HG03439 (cell line): ENCODE measurements around the gene TRIB2.

Experiments
- ATAC-seq: cut with Tn5 transposase; IDR thresholded peaks from one replicate; pipeline ENCODE4 v1.9.1; 2021; ENCODE audit warnings: mild to moderate bottlenecking, moderate library complexity; ENCODE audit not compliant: unreplicated experiment

Gene TRIB2

GRCh38 chr2:12697617-12698016 is 19.1 kb upstream of the TRIB2 start:
- ATAC-seq, result no peak

DNA sequence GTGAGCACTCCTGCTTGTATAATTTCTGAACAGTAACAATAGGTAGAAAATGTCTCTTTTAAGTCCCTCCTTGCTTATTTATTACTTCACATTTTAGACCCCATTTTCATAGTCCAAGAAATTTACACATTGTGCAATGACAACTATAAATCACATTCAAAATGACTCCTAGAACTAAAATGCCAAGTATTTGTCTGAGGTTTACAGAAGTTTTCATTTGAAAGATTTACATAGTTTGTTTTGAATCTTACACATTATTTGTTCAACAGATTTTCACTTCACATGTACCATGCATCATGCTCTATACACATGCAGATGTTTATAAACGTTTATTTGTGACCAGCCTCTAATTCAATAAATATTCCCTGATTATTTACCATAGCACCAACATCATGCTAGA is 15.7 kb upstream of the TRIB2 start:
- no peak for ATAC-seq

- no peak for ATAC-seq
Observed at GRCh38 chr2:12701786-12702167, 15.0 kb upstream of the TRIB2 start.

DNA sequence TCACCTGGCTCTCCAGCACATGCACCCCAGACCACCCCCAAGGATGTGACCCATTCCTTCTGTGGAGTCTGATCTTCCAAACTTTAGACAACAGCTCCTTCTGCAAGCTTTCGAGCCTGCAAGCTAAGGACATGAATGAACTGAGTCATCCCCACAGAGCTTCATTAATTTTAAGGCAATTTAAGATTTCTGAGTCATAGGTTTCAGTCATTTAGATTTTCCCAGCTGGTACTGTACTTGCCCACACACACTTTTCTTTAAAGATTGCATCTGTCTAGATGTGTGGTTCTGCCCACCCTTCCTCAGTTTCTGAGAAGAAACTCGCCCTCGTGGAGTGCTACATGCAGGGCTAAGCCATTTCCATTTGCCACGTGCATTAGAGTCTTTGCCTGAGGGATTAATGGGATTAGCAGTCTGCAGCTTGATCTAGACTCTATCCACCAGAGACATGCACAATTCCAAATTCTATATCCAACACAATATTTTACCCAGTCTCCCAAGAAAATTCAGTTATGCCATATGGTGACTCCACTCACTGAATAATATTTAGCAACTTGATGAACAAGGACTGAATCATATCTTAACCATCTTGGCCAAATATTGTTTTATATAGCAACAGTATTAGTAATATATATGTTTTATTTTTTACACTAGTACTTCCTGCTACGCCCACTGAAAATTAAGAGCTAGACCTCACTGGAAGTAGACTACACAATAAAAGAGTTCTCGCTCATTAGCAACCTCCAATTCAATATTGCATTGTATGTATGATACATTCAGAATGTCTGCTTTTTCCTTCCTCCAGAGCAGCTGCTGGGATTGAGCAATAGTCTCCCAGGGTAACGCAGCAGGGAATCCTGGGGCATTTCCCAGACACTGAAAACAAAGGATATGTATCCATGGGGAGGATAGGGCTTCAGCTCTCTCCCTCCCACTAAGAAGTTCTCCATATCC is 14.3 kb upstream of the TRIB2 start:
- no peak for ATAC-seq

DNA sequence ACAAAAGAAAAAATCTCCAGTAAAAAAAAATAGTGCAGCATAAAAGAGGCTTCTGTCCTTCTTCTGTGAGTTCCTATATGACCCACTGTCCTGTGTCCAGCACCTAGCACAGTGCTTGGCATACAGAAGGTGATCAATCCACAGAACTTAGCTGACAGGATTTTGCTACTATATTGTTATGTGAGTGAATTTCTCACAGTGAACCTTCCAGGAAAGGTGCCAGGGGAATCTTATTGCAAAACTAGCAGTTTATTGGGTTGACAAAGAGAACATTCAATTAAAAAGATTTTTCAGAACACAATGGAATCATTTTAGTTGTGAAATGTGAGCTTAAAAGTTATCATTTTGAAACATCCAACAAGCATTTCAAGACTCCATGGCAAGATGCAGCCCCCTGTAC is 12.4 kb upstream of the TRIB2 start:
- no peak for ATAC-seq

DNA sequence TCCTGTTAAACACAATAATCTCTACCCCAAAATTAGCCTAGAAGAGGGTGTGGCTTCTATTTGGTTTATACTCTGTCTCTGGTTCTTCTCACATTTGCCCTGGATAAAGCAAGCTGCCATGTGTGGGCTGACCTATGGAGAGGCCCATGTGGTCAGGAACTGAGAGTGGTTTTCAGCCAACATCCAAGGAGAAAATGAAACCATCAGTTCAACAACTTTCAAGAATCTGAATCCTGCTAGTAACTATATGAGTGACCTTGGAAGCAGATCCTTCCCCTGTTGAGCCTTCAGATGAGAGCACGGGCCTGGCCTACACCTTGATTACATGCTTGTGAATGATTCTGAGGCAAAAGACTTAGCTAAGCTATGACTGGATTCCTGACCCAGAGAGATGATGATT is 11.5 kb upstream of the TRIB2 start:
- ATAC-seq, result no peak

GRCh38 chr2:12705742-12706141 is 11.0 kb upstream of the TRIB2 start:
- ATAC-seq, result no peak

GRCh38 chr2:12708508-12709206 is 8.1 kb upstream of the TRIB2 start:
- no peak for ATAC-seq

DNA sequence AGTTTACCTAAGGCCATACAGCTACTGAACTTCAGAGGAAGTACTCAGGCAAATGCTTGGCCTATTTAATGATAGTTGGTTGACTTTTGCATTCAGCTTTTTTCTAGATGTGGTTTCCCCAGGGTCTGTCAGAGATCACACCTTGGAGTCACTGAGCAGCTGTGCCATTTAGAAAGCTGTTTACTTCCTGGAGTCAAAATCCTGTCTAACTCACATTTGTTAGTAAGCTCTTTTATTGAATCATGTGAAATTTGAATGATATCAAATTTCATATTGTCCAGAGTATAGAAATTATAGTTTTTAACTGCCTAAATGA is 7.6 kb upstream of the TRIB2 start:
- ATAC-seq, result no peak

GRCh38 chr2:12710301-12710700 is 6.4 kb upstream of the TRIB2 start:
- ATAC-seq, result no peak

DNA sequence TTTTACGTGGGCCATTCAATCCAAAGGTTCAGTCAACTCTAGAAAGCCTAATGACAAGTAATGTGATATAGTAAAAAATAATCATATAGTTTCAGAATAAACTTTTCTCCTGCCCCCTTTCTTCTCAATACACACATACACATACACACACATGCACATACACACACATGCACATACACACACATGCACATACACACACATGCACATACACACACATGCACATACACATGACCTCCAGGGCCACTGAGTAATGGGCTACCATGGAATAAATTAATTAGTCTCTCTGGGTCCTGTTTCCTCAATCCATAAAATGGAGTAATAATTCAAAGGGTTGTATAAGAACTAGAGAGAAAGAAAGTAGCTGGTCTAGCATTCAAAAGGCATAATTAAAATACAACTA is 5.4 kb upstream of the TRIB2 start:
- ATAC-seq, result no peak

- ATAC-seq, result no peak
Observed at GRCh38 chr2:12712881-12713280, 3.9 kb upstream of the TRIB2 start.

DNA sequence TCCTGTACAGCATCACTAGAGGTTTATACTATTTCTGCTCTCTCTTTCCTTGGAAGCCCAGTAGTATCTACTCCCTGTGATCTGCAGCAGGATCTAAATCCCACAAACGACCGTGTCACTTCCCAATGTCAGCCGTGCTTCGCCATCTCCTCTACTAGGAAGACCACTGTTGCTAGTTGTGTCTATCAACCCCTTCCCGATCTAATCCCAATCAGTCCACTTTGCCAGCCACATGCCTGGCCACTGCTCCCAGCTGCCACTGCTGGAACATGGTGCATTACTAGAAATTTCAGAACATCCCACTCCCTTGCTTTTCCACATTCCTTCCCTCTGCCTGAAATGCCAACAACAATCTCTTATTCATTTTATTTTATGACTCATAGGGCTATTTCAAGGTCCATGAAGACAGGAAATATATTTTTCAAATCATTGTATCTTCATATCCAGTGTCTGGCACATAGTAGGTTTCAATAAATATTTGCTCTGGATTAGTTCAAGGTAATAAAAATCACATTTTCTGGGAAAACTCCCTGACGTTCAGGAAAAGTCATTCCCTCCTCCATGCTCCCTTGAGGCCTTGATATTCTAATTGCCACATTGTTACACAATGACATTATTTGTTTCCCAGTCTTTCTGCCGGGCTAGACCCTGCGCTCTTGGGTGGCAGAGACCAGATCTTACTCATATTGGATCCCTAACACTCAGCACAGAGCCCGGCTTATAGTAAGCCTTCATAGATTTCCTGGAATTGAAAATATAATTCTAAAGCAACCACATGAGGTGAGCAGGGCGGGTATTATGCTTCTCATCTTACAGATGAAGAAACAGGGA is 2.1 kb upstream of the TRIB2 start:
- no peak for ATAC-seq

GRCh38 chr2:12715258-12716031 is 1.3 kb upstream of the TRIB2 start:
- no peak for ATAC-seq

GRCh38 chr2:12716032-12716281 is 779 bp upstream of the TRIB2 start:
- ATAC-seq, result peak; percentile 51

GRCh38 chr2:12717191-12718014 is 667 bp downstream of the TRIB2 start:
- ATAC-seq, result peak; percentile 29

DNA sequence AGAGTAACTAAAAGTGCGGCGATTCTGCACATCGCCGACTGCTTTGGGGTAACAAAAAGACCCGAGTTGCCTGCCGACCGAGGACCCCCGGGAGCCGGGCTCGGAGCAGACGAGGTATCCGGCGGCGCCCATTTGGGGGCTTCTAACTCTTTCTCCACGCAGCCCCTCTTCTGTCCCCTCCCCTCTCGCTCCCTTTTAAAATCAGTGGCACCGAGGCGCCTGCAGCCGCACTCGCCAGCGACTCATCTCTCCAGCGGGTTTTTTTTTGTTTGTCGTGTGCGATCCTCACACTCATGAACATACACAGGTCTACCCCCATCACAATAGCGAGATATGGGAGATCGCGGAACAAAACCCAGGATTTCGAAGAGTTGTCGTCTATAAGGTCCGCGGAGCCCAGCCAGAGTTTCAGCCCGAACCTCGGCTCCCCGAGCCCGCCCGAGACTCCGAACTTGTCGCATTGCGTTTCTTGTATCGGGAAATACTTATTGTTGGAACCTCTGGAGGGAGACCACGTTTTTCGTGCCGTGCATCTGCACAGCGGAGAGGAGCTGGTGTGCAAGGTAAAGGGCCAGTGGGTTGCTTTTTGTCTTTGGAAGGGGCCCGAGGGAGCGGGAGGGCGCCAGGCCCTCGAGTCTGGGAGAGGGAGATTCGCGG is 1.4 kb downstream of the TRIB2 start:
- no peak for ATAC-seq

- ATAC-seq, result no peak
Observed at GRCh38 chr2:12718711-12719399, 2.1 kb downstream of the TRIB2 start.
